HCT116 (cell line): ENCODE data around the gene CPNE5. TPM values are rescaled to one million over a fixed set of nuclear protein-coding genes. Genes with fewer than 3 reads are reported as not detected.

Experiments used
- ATAC-seq: fragments of 200-7000 bp; cut with Tn5 transposase; 2 replicates; pipeline ENCODE4 v1.9.1; 2020; ENCODE audit warnings: mild to moderate bottlenecking, moderate library complexity
- BruUV-seq: library from RNA; stranded (reverse); fragments of 400-500 nt; replicated peaks from 2 replicates; lab custom pipeline; 2021; lab: Mats Ljungman, UMichigan
- CTCF ChIA-PET: fragments of 300-600 bp; sonication (Branson Sonifier 250); formaldehyde crosslinking; loops from one replicate; lab custom pipeline; 2021; ENCODE audit warnings: antibody characterized with exemption; lab: Charles Lee
- POLR2A ChIA-PET: fragments of 300-600, 350-600 bp; sonication (Branson Sonifier 250); formaldehyde crosslinking; loops from one replicate; lab custom pipeline; 2021; ENCODE audit warnings: antibody characterized with exemption; lab: Charles Lee
- RAD21 ChIA-PET, 2 experiments: fragments of 300-600 bp; sonication (Branson Sonifier 250); formaldehyde crosslinking; loops; one replicate each; lab custom pipeline; 2023; ENCODE audit warnings: low total read pairs in 2 of 2; ENCODE audit not compliant: uncharacterized antibody in 2 of 2, unreplicated experiment in 2 of 2, low non-redundant PET in 1 of 2; lab: Charles Lee
- DNase-seq: peaks from one replicate; pipeline ENCODE4 v3.0.0-alpha.2; 2010; ENCODE audit warnings: low read depth, low spot score
- H2AFZ ChIP-seq: fragments of 200-600 bp; shearing (Covaris generic), sonication (generic); 2 replicates; pipeline ENCODE4 v1.6.1; 2017; ENCODE audit warnings: low read depth, mixed run types, mixed read lengths, antibody characterized with exemption, low read length; ENCODE audit not compliant: poor library complexity, severe bottlenecking
- H3K27ac ChIP-seq: 2 replicates; pipeline ENCODE4 v1.5.1; 2012; ENCODE audit warnings: low read depth, low read length
- H3K27me3 ChIP-seq: fragments of 200-600 bp; sonication (generic); 2 replicates; pipeline ENCODE4 v1.6.1; 2016; ENCODE audit warnings: mixed run types, low read length, mixed read lengths; ENCODE audit not compliant: insufficient read depth
- H3K36me3 ChIP-seq, 2 experiments: fragments of 200-500 bp in 1 of 2; fragments of 200-600 bp in 1 of 2; sonication (Bioruptor generic) in 1 of 2; sonication (generic) in 1 of 2; 2 replicates each; pipeline versions ENCODE4 v1.5.1 to v1.6.1; 2014 to 2016; ENCODE audit warnings: low read length in 2 of 2, inconsistent platforms in 1 of 2, mixed read lengths in 1 of 2, mixed run types in 1 of 2; ENCODE audit not compliant: insufficient read depth in 2 of 2, control insufficient read depth in 1 of 2
- H3K4me1 ChIP-seq, 2 experiments: fragments of 200-600 bp in 1 of 2; sonication (generic) in 1 of 2; 2 replicates each; pipeline versions ENCODE4 v1.5.1 to v1.6.1; 2012 to 2017; ENCODE audit warnings: low read length in 2 of 2, inconsistent platforms in 1 of 2, mild to moderate bottlenecking in 1 of 2, mixed read lengths in 1 of 2, mixed run types in 1 of 2, moderate library complexity in 1 of 2; ENCODE audit not compliant: insufficient read depth in 2 of 2, control insufficient read depth in 1 of 2
- H3K4me2 ChIP-seq: fragments of 200-600 bp; sonication (generic); 2 replicates; pipeline ENCODE4 v1.6.1; 2017; ENCODE audit warnings: mixed run types, low read length, mixed read lengths
- H3K4me3 ChIP-seq, 2 experiments: fragments of 200-600 bp in 1 of 2; sonication (generic) in 1 of 2; replicated peaks in 1 of 2; 2 replicates each; pipeline ENCODE4 v1.5.1; 2011 to 2016; ENCODE audit warnings: low read length in 2 of 2, control low read depth in 1 of 2, low read depth in 1 of 2, mild to moderate bottlenecking in 1 of 2, mixed read lengths in 1 of 2, mixed run types in 1 of 2
- H3K79me2 ChIP-seq: fragments of 200-600 bp; sonication (generic); 2 replicates; pipeline ENCODE4 v1.6.1; 2017; ENCODE audit warnings: mild to moderate bottlenecking, mixed run types, low read length, moderate library complexity, mixed read lengths; ENCODE audit not compliant: insufficient read depth
- H3K9ac ChIP-seq: fragments of 200-600 bp; sonication (generic); 2 replicates; pipeline ENCODE4 v1.6.1; 2016; ENCODE audit warnings: low read length, mixed read lengths
- H3K9me2 ChIP-seq: fragments of 200-600 bp; sonication (generic), shearing (Covaris generic); 2 replicates; pipeline ENCODE4 v1.6.1; 2017; ENCODE audit warnings: mixed run types, mild to moderate bottlenecking, moderate library complexity; ENCODE audit not compliant: insufficient read depth
- H3K9me3 ChIP-seq, 2 experiments: fragments of 200-500 bp in 1 of 2; fragments of 200-600 bp in 1 of 2; sonication (Bioruptor generic) in 1 of 2; sonication (generic) in 1 of 2; 2 replicates each; pipeline ENCODE4 v1.6.1; 2014 to 2017; ENCODE audit warnings: low read length in 2 of 2, mixed read lengths in 2 of 2, inconsistent platforms in 1 of 2, low read depth in 1 of 2, mild to moderate bottlenecking in 1 of 2, mixed run types in 1 of 2, moderate library complexity in 1 of 2; ENCODE audit not compliant: control insufficient read depth in 1 of 2, insufficient read depth in 1 of 2
- H4K20me1 ChIP-seq: fragments of 200-600 bp; sonication (generic), shearing (Covaris generic); 2 replicates; pipeline ENCODE4 v1.6.1; 2017; ENCODE audit warnings: mixed run types, mild to moderate bottlenecking, moderate library complexity; ENCODE audit not compliant: insufficient read depth
- CBX3 ChIP-seq: IDR thresholded peaks from 2 replicates; pipeline ENCODE4 v1.6.1; 2012; ENCODE audit warnings: low read depth
- ELF1 ChIP-seq: IDR thresholded peaks from 2 replicates; pipeline ENCODE4 v1.6.1; 2012; ENCODE audit warnings: low read depth, borderline replicate concordance
- EZH2 ChIP-seq: fragments of 200-600 bp; sonication (generic); IDR thresholded peaks from 2 replicates; pipeline ENCODE4 v1.6.1; 2017; ENCODE audit warnings: antibody characterized with exemption, mixed run types
- EZH2phosphoT487 ChIP-seq: fragments of 200-600 bp; IDR thresholded peaks from 2 replicates; pipeline ENCODE4 v1.6.1; 2018; ENCODE audit warnings: antibody characterized with exemption, borderline replicate concordance
- POLR2AphosphoS5 ChIP-seq: IDR thresholded peaks from 2 replicates; pipeline ENCODE4 v1.6.1; 2011; ENCODE audit warnings: mild to moderate bottlenecking, low read depth, low read length, moderate library complexity
- REST ChIP-seq: IDR thresholded peaks from 2 replicates; pipeline ENCODE4 v1.6.1; 2012; ENCODE audit warnings: low read depth
- SP1 ChIP-seq: IDR thresholded peaks from 2 replicates; pipeline ENCODE4 v1.6.1; 2012; ENCODE audit warnings: low read depth
- YY1 ChIP-seq: IDR thresholded peaks from 2 replicates; pipeline ENCODE4 v1.6.1; 2011; ENCODE audit warnings: low read length, low read depth, moderate library complexity, mild to moderate bottlenecking; ENCODE audit not compliant: insufficient replicate concordance; ENCODE audit errors: extremely low read depth
- ZBTB33 ChIP-seq: IDR thresholded peaks from 2 replicates; pipeline ENCODE4 v1.6.1; 2011; ENCODE audit warnings: mild to moderate bottlenecking, low read length, moderate library complexity; ENCODE audit not compliant: insufficient replicate concordance; ENCODE audit errors: extremely low read depth
- ZFX ChIP-seq: fragments of 450-650 bp; IDR thresholded peaks from 2 replicates; pipeline ENCODE4 v1.6.1; 2017
- intact Hi-C: fragments of 100-400 bp; cut with micrococcal nuclease; formaldehyde crosslinking; loops from 2 replicates; pipeline ENCODE4 v1.10.0; 2022
- total RNA-seq: library from RNA; stranded (reverse); gene quantifications from one replicate; pipeline ENCODE4 v1.2.1, GENCODE V29; 2021; ENCODE audit not compliant: unreplicated experiment
- TF ChIP-seq, protein P1 (sequence below): IDR thresholded peaks from 2 replicates; pipeline ENCODE4 v1.6.1; 2012
- TF ChIP-seq, protein P2 (sequence below), 3 experiments: fragments of 200-600 bp in 1 of 3; sonication (generic) in 1 of 3; IDR thresholded peaks in 2 of 3; conservative IDR thresholded peaks in 1 of 3; 2 replicates each; pipeline ENCODE4 v1.5.1; 2012 to 2017; ENCODE audit warnings: low read depth in 2 of 3, low read length in 2 of 3, antibody characterized with exemption in 1 of 3, borderline replicate concordance in 1 of 3, control low read depth in 1 of 3, mild to moderate bottlenecking in 1 of 3, mixed read lengths in 1 of 3, mixed run types in 1 of 3, moderate library complexity in 1 of 3; ENCODE audit not compliant: insufficient read depth in 1 of 3

Gene CPNE5
- total RNA-seq, 1 experiment from 2014 or later: not detected

DNA sequence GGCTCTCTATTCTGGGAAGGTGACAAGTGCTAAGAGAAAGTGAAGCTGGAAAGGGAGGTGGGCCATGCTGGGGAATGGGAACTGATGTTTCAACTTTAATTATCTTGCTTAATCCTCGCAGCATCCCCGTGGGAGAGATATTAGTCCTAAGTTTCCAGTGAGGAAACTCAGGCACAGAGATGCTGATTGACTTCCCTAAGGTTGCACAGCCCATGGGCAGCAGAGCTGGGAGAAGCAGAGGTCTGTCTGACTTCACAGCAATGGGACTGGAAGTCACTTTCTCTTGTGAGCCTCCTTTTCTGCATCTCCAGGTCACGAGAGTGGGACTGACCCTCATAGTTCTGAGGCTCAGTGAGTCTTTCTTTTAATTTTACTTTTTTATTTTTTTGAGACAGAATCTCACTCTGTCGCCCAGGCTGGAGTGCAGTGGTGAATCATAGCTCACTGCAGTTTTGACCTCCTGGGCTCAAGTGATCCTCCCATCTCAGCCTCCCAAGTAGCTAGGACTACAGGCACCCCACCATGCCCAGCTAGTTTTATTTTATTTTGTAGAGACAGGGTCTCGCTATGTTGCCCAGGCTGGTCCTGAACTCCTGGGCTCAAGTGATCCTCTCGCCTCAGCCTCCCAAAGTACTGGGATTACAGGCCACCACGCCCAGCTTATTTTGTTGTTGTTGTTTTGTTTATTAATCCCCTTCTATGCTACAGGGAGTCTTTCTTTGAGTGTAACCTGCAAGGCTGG lies 139.0 kb downstream of the CPNE5 start:
- Histone ChIP-seq H4K20me1 (no peaks in the 10 kb centered on the region), H3K4me3 (no peak overlapping the region), H2AFZ (no peak overlapping the region), H3K9ac (no peak overlapping the region), H3K9me3 (no peaks in the 10 kb centered on the region), H3K79me2 (no peaks in the 10 kb centered on the region), H3K27me3 (no peaks in the 10 kb centered on the region), H3K36me3 (no peaks in the 10 kb centered on the region), H3K4me2 (no peak overlapping the region), H3K4me1 (peaks cover 0 to 8% of the 10 kb centered on the region in 2 experiments; a peak in 2 of 4 replicates), H3K9me2 (no peaks in the 10 kb centered on the region), H3K27ac (no peak overlapping the region)
- no peak for DNase-seq
- ChIA-PET POLR2A (interaction anchor here (0.8 to 1.5 kb wide), 2 partner anchors 11 to 13 kb away, joined by 3 to 5 read pairs; no protein-coding TSS in a partner anchor), CTCF (interaction anchor here (1.3 kb wide), 1 partner anchor 85 kb away, joined by 3 read pairs; no protein-coding TSS in a partner anchor), RAD21 (no interaction called here)
- no TSS peak for BruUV-seq
- no peak for ATAC-seq
- intact Hi-C loops: no loop called here
- TF ChIP-seq, protein P1, sequence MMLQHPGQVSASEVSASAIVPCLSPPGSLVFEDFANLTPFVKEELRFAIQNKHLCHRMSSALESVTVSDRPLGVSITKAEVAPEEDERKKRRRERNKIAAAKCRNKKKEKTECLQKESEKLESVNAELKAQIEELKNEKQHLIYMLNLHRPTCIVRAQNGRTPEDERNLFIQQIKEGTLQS: no peak
- TF ChIP-seq, protein P2, sequence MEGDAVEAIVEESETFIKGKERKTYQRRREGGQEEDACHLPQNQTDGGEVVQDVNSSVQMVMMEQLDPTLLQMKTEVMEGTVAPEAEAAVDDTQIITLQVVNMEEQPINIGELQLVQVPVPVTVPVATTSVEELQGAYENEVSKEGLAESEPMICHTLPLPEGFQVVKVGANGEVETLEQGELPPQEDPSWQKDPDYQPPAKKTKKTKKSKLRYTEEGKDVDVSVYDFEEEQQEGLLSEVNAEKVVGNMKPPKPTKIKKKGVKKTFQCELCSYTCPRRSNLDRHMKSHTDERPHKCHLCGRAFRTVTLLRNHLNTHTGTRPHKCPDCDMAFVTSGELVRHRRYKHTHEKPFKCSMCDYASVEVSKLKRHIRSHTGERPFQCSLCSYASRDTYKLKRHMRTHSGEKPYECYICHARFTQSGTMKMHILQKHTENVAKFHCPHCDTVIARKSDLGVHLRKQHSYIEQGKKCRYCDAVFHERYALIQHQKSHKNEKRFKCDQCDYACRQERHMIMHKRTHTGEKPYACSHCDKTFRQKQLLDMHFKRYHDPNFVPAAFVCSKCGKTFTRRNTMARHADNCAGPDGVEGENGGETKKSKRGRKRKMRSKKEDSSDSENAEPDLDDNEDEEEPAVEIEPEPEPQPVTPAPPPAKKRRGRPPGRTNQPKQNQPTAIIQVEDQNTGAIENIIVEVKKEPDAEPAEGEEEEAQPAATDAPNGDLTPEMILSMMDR (IDR thresholded peaks at IDR 0.05 in 2 of 3, conservative IDR thresholded peaks at IDR 0.05 in 1 of 3; ENCODE audit: borderline replicate concordance in 1 of 3, insufficient read depth in 1 of 3, low read depth in 2 of 3, low read length in 2 of 3): no peak
- TF ChIP-seq REST: no peak
- no peak for TF ChIP-seq SP1
- no peak for TF ChIP-seq ELF1
- no peak for TF ChIP-seq EZH2
- TF ChIP-seq EZH2phosphoT487: no peak
- no peak for TF ChIP-seq YY1
- TF ChIP-seq POLR2AphosphoS5: no peak
- no peak for TF ChIP-seq CBX3
- no peak for TF ChIP-seq ZBTB33
- no peak for TF ChIP-seq ZFX
